Measurements from ENCODE around the gene HOXB3.

Gene HOXB3

GRCh38 chr17:48597528-48597777 is 7.4 kb upstream of the HOXB3 start:
- Histone ChIP-seq H3K27me3 (ENCODE audit: control insufficient read depth, insufficient read depth, low read length) (peaks cover 96% of the 10 kb centered on the region), H3K4me3 (ENCODE audit: low read length) (no peak overlapping the region), H3K4me1 (ENCODE audit: control insufficient read depth, insufficient read depth, low read length) (peaks cover 12% of the 10 kb centered on the region), H3K36me3 (ENCODE audit: control insufficient read depth, insufficient read depth, low read length) (no peaks in the 10 kb centered on the region), H3K9me3 (ENCODE audit: control insufficient read depth, low read length) (no peaks in the 10 kb centered on the region), H3K9ac (ENCODE audit: low read length) (peak overlapping the region; percentile 43)

GRCh38 chr17:48596735-48597527 is 6.9 kb upstream of the HOXB3 start:
- Histone ChIP-seq H3K36me3 (ENCODE audit: control insufficient read depth, insufficient read depth, low read length) (no peaks in the 10 kb centered on the region), H3K4me3 (ENCODE audit: low read length) (no peak overlapping the region), H3K4me1 (ENCODE audit: control insufficient read depth, insufficient read depth, low read length) (peaks cover 12% of the 10 kb centered on the region), H3K27me3 (ENCODE audit: control insufficient read depth, insufficient read depth, low read length) (peaks cover 96% of the 10 kb centered on the region), H3K9me3 (ENCODE audit: control insufficient read depth, low read length) (no peaks in the 10 kb centered on the region), H3K9ac (ENCODE audit: low read length) (peak overlapping the region; percentile 43)

GRCh38 chr17:48596000-48596734 is 6.1 kb upstream of the HOXB3 start:
- Histone ChIP-seq H3K9me3 (ENCODE audit: control insufficient read depth, low read length) (no peaks in the 10 kb centered on the region), H3K4me3 (ENCODE audit: low read length) (no peak overlapping the region), H3K4me1 (ENCODE audit: control insufficient read depth, insufficient read depth, low read length) (peaks cover 12% of the 10 kb centered on the region), H3K27me3 (ENCODE audit: control insufficient read depth, insufficient read depth, low read length) (peaks cover 95% of the 10 kb centered on the region), H3K9ac (ENCODE audit: low read length) (no peak overlapping the region), H3K36me3 (ENCODE audit: control insufficient read depth, insufficient read depth, low read length) (no peaks in the 10 kb centered on the region)

GRCh38 chr17:48595278-48595999 is 5.4 kb upstream of the HOXB3 start:
- Histone ChIP-seq H3K4me1 (ENCODE audit: control insufficient read depth, insufficient read depth, low read length) (peaks cover 12% of the 10 kb centered on the region), H3K9me3 (ENCODE audit: control insufficient read depth, low read length) (no peaks in the 10 kb centered on the region), H3K4me3 (ENCODE audit: low read length) (no peak overlapping the region), H3K27me3 (ENCODE audit: control insufficient read depth, insufficient read depth, low read length) (peaks cover 95% of the 10 kb centered on the region), H3K9ac (ENCODE audit: low read length) (no peak overlapping the region), H3K36me3 (ENCODE audit: control insufficient read depth, insufficient read depth, low read length) (no peaks in the 10 kb centered on the region)

- Histone ChIP-seq H3K27me3 (ENCODE audit: control insufficient read depth, insufficient read depth, low read length) (peaks cover 95% of the 10 kb centered on the region), H3K4me3 (ENCODE audit: low read length) (no peak overlapping the region), H3K9me3 (ENCODE audit: control insufficient read depth, low read length) (no peaks in the 10 kb centered on the region), H3K36me3 (ENCODE audit: control insufficient read depth, insufficient read depth, low read length) (no peaks in the 10 kb centered on the region), H3K9ac (ENCODE audit: low read length) (peak overlapping the region; percentile 23), H3K4me1 (ENCODE audit: control insufficient read depth, insufficient read depth, low read length) (peaks cover 12% of the 10 kb centered on the region)
Measured at GRCh38 chr17:48594538-48595277, 4.7 kb upstream of the HOXB3 start.

GRCh38 chr17:48593840-48594537 is 3.9 kb upstream of the HOXB3 start:
- peaks cover 12% of the 10 kb centered on the region for H3K4me1 ChIP-seq (ENCODE audit: control insufficient read depth, insufficient read depth, low read length)
- H3K4me3 ChIP-seq (ENCODE audit: low read length), result no peak overlapping the region
- peak overlapping the region; percentile 23 for H3K9ac ChIP-seq (ENCODE audit: low read length)
- no peaks in the 10 kb centered on the region for H3K36me3 ChIP-seq (ENCODE audit: control insufficient read depth, insufficient read depth, low read length)
- no peaks in the 10 kb centered on the region for H3K9me3 ChIP-seq (ENCODE audit: control insufficient read depth, low read length)
- peaks cover 95% of the 10 kb centered on the region for H3K27me3 ChIP-seq (ENCODE audit: control insufficient read depth, insufficient read depth, low read length)

GRCh38 chr17:48593126-48593829 is 3.2 kb upstream of the HOXB3 start, which contains the start of gene HOXB5:
Gene HOXB5 (minus strand): TSS chr17:48593779. CDS start chr17:48593682, 97 bp downstream.
- peaks cover 12% of the 10 kb centered on the region for H3K4me1 ChIP-seq (ENCODE audit: control insufficient read depth, insufficient read depth, low read length)
- H3K9me3 ChIP-seq (ENCODE audit: control insufficient read depth, low read length), result no peaks in the 10 kb centered on the region
- no peaks in the 10 kb centered on the region for H3K36me3 ChIP-seq (ENCODE audit: control insufficient read depth, insufficient read depth, low read length)
- H3K4me3 ChIP-seq (ENCODE audit: low read length), result no peak within 1 kb of the TSS
- H3K9ac ChIP-seq (ENCODE audit: low read length), result peak within 1 kb of the TSS; percentile 50
- peaks cover 95% of the 10 kb centered on the region for H3K27me3 ChIP-seq (ENCODE audit: control insufficient read depth, insufficient read depth, low read length)

- H3K9me3 ChIP-seq (ENCODE audit: control insufficient read depth, low read length), result no peaks in the 10 kb centered on the region
- no peaks in the 10 kb centered on the region for H3K36me3 ChIP-seq (ENCODE audit: control insufficient read depth, insufficient read depth, low read length)
- H3K9ac ChIP-seq (ENCODE audit: low read length), result peak overlapping the region; percentile 50
- no peak overlapping the region for H3K4me3 ChIP-seq (ENCODE audit: low read length)
- H3K4me1 ChIP-seq (ENCODE audit: control insufficient read depth, insufficient read depth, low read length), result peaks cover 12% of the 10 kb centered on the region
- peaks cover 95% of the 10 kb centered on the region for H3K27me3 ChIP-seq (ENCODE audit: control insufficient read depth, insufficient read depth, low read length)
Measured at GRCh38 chr17:48592577-48592976, 2.5 kb upstream of the HOXB3 start.

- Histone ChIP-seq H3K4me3 (ENCODE audit: low read length) (no peak overlapping the region), H3K9ac (ENCODE audit: low read length) (peak overlapping the region; percentile 5), H3K9me3 (ENCODE audit: control insufficient read depth, low read length) (no peaks in the 10 kb centered on the region), H3K4me1 (ENCODE audit: control insufficient read depth, insufficient read depth, low read length) (peaks cover 16% of the 10 kb centered on the region), H3K36me3 (ENCODE audit: control insufficient read depth, insufficient read depth, low read length) (no peaks in the 10 kb centered on the region), H3K27me3 (ENCODE audit: control insufficient read depth, insufficient read depth, low read length) (peaks cover 95% of the 10 kb centered on the region)
Measured at GRCh38 chr17:48592057-48592514, 2.0 kb upstream of the HOXB3 start.

- Histone ChIP-seq H3K4me3 (ENCODE audit: low read length) (no peak overlapping the region), H3K4me1 (ENCODE audit: control insufficient read depth, insufficient read depth, low read length) (peaks cover 13% of the 10 kb centered on the region), H3K27me3 (ENCODE audit: control insufficient read depth, insufficient read depth, low read length) (peaks cover 95% of the 10 kb centered on the region), H3K9me3 (ENCODE audit: control insufficient read depth, low read length) (no peaks in the 10 kb centered on the region), H3K36me3 (ENCODE audit: control insufficient read depth, insufficient read depth, low read length) (no peaks in the 10 kb centered on the region), H3K9ac (ENCODE audit: low read length) (peak overlapping the region; percentile 5)
Measured at GRCh38 chr17:48591255-48592056, 1.4 kb upstream of the HOXB3 start.

All from mucosa of stomach (tissue), 1 donor.